ENCODE measurements around the gene ATP11A.

Gene ATP11A

DNA sequence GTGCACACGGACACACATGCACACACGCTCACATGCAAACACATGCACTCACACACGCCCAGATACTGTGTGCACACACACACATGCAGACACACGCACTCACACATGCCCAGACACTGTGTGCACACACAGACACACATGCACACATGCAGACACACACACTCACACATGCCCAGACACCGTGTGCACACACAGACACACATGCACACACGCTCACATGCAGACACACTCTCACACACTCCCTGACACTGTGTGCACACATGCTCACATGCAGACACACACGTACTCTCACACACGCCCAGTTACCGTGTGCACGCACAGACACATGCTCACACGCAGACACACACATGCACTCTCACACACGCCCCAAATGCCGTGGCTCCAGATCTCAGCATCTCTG is 142.0 kb downstream of the ATP11A start:
- peaks cover 4 to 72% of the 10 kb centered on the region in 2 experiments; a peak in 2 of 3 replicates for H3K36me3 ChIP-seq (ENCODE audit: control insufficient read depth in 2 of 2, insufficient read depth in 1 of 2, low read length in 2 of 2)
- POLR2A ChIA-PET: no interaction called here

DNA sequence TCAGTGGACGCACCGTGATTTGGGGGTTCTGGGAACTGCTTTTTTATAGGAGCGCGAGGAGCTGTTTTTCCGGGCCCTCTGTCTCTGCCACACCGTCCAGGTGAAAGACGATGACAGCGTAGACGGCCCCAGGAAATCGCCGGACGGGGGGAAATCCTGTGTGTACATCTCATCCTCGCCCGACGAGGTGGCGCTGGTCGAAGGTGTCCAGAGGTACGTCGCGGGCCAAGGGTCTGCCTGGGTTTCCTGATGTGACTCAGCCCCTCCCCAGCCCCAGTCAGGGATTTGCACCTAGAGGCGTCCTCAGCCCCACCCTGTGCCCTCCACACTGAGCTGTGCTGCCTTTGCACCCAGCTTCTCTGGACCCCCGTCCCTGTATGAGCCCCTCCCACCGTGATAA is 143.0 kb downstream of the ATP11A start:
- POLR2A ChIA-PET: no interaction called here
- CTCF ChIA-PET: no interaction called here

More for the DNA sequence above, 142.0 kb downstream of the ATP11A start:
- no peak overlapping the region for H3K4me3 ChIP-seq (ENCODE audit: low read depth, low read length)
- TF ChIP-seq, protein P1, sequence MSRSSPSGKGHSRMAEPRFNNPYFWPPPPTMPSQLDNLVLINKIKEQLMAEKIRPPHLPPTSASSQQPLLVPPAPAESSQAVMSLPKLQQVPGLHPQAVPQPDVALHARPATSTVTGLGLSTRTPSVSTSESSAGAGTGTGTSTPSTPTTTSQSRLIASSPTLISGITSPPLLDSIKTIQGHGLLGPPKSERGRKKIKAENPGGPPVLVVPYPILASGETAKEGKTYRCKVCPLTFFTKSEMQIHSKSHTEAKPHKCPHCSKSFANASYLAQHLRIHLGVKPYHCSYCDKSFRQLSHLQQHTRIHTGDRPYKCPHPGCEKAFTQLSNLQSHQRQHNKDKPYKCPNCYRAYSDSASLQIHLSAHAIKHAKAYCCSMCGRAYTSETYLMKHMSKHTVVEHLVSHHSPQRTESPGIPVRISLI (tag by site-specific recombination; IDR thresholded peaks at IDR 0.05): no peak
- TF ChIP-seq ZSCAN4 (tag by site-specific recombination; IDR thresholded peaks at IDR 0.05): peak; percentile 87
- TF ChIP-seq ZNF670 (tag by site-specific recombination; IDR thresholded peaks at IDR 0.05; ENCODE audit: low read depth): no peak
- peak; percentile 70; the same call in 1 of the 2 replicates for TF ChIP-seq ZNF18 (tag by site-specific recombination; IDR thresholded peaks at IDR 0.05)
- CTCF ChIA-PET: interaction anchor here (0.6 kb wide), 1 partner anchor 24 kb away, joined by 3 read pairs; no protein-coding TSS in a partner anchor
- H3K4me1 ChIP-seq (ENCODE audit: control insufficient read depth, insufficient read depth, low read length): no peaks in the 10 kb centered on the region
- H3K9me3 ChIP-seq (ENCODE audit: control insufficient read depth, insufficient read depth, low read depth, low read length): no peaks in the 10 kb centered on the region
- no peak overlapping the region for H3K27ac ChIP-seq (ENCODE audit: extremely low read depth, low read depth, low read length)

More for the DNA sequence above, 143.0 kb downstream of the ATP11A start:
- H3K36me3 ChIP-seq (ENCODE audit: control insufficient read depth in 2 of 2, insufficient read depth in 1 of 2, low read length in 2 of 2): peaks cover 4 to 71% of the 10 kb centered on the region in 2 experiments; a peak in 2 of 3 replicates
- TF ChIP-seq ZNF155 (tag by site-specific recombination; IDR thresholded peaks at IDR 0.05): no peak
- TF ChIP-seq ZNF624 (tag by site-specific recombination; IDR thresholded peaks at IDR 0.05): no peak
- no peak for TF ChIP-seq ZSCAN16 (tag by site-specific recombination; IDR thresholded peaks at IDR 0.05)
- no peak for TF ChIP-seq ZNF366 (tag by site-specific recombination; conservative IDR thresholded peaks at IDR 0.05)
- TF ChIP-seq ZFP41 (tag by site-specific recombination; IDR thresholded peaks at IDR 0.05; ENCODE audit: borderline replicate concordance): no peak
- TF ChIP-seq WT1 (tag by site-specific recombination; IDR thresholded peaks at IDR 0.05): no peak
- TF ChIP-seq ZNF830 (tag by site-specific recombination; IDR thresholded peaks at IDR 0.05; ENCODE audit: low read depth): no peak
- TF ChIP-seq EGR2 (tag by site-specific recombination; IDR thresholded peaks at IDR 0.05; ENCODE audit: low read depth): no peak
- TF ChIP-seq HIC1 (tag by site-specific recombination; IDR thresholded peaks at IDR 0.05): no peak
- TF ChIP-seq ZFP3 (tag by site-specific recombination; IDR thresholded peaks at IDR 0.05; ENCODE audit: low read depth): no peak
- TF ChIP-seq GLI4 (tag by site-specific recombination; IDR thresholded peaks at IDR 0.05): no peak
- no peak for TF ChIP-seq ZBTB10 (tag by site-specific recombination; IDR thresholded peaks at IDR 0.05)
- no peak for TF ChIP-seq SCRT1 (tag by site-specific recombination; IDR thresholded peaks at IDR 0.05; ENCODE audit: borderline replicate concordance)
- no peak for TF ChIP-seq ZNF610 (tag by site-specific recombination; IDR thresholded peaks at IDR 0.05; ENCODE audit: borderline replicate concordance)
- TF ChIP-seq ZBTB17 (tag by site-specific recombination; IDR thresholded peaks at IDR 0.05): no peak
- no peak overlapping the region for H3K27ac ChIP-seq (ENCODE audit: extremely low read depth, low read depth, low read length)
- no peak overlapping the region for H3K4me3 ChIP-seq (ENCODE audit: low read depth, low read length)
- no peaks in the 10 kb centered on the region for H3K9me3 ChIP-seq (ENCODE audit: control insufficient read depth, insufficient read depth, low read depth, low read length)
- H3K4me1 ChIP-seq (ENCODE audit: control insufficient read depth, insufficient read depth, low read length): no peaks in the 10 kb centered on the region

Data from HEK293 (cell line).